Hindlimb muscle (tissue), 1 donor: Measurements from ENCODE around the gene CD53. TPM values are rescaled to one million over a fixed set of nuclear protein-coding genes. Genes with fewer than 3 reads are reported as not detected.

ENCODE experiments used
- DNase-seq: peaks from one replicate; pipeline ENCODE4 v3.0.0-alpha.2; 2013
- polyA plus RNA-seq: library from polyadenylated mRNA; unstranded; fragments of 120-200 nt; gene quantifications from one replicate; pipeline ENCODE4 v1.2.1, GENCODE V29; 2013; ENCODE audit not compliant: insufficient read length

Gene CD53
- polyA plus RNA-seq, 1 donor: 12.5 TPM

DNA sequence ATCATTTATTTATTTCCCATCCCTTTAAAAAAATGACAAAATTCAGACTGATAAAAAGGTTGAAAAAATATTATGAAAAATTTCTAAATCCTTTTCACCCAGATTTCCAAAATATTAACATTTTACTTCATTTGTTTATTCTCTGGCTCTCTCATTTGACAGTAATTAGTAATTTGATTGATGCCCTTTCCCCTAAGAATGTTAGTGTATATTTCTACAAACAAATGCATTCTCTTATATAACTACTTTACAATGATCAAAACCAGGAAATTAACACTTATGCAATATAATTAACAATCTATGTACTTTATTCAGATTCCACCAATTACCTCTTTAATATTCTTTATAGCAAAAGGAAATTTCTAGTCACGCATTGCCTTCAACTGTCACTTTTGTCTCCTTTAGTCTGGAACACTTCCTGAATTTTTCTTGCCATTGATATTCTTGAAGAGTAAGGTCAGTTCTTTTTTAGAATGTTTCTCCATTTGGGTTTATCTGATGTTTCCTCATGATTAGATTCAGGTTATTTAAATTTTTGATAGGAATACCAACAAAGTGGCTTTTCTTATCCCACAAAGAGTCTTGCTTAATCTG lies 3.9 kb downstream of the CD53 start:
- DNase-seq: no peak

DNA sequence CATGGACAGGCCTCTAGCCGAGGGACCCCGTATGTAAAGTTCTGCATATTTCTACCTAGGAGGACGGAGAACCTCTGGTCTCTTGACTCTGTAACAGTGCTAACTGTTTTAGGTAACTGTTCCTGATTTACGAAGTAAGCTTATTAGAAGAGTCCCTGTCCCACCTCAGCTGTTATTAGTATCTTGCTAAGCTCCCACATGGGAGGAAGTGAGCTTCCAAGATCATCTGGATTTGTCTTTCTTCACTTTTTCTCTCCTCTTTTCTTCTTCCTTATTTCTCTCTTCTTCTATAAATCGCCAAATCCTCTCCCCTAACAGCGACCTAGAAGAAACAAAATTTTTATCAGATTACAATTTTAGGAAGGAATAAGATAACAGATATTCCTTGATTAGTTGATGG lies 4.4 kb downstream of the CD53 start:
- no peak for DNase-seq

DNA sequence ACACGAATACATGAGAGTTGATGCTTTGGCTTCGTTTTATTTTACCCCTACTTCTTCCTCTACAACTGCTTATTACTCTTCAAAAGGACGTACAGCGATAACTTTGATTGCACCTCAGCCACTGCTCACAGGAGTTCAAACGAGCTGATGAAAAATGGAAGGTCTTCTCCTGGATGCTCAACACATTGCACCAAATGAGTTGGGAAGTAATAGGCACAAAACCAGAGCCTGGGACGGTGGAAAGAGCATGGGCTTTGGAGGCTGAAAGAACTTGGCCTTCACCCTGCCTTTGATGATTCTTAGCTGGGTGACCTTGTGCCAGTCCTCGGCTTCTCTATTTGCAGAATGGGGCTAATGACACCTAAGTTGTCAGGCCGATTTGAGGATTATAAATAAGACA lies 4.8 kb downstream of the CD53 start:
- DNase-seq: no peak

DNA sequence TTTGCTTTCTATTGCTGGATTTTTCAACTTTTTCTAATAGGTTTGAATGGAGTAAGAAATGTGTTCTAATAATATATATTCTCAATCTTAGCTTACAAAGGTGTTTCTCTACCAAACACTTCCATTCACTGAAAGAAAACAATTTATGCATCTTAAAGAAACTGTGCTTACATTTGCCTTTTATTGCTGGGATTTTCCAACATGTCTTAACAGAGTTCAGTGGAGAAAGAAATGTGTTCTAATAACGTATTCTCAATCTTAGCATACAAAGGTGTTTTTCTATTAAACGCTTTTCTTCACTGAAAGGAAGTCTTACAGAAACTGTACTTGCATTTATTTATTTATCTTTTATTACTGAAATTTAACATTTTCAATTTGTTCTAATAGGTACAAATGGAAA lies 5.6 kb downstream of the CD53 start:
- DNase-seq: no peak

DNA sequence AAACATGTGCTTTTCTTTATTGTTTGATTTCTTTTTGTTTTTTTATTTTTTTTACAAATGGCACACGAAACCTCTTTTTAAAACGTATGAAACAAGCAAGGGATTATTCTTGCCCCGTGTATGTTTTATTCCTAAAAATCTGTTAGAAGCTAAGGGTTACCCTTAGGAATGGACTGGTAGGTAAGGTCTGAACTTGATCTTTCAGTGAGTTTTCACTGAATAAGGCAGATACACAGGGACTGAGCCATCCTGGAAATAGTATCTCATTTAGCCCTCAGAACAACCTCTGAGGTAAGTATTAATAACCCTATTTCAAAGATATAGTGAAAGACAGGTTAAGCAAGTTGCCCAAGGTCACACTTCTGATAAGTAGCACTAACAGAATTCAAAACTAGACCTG lies 6.0 kb downstream of the CD53 start:
- no peak for DNase-seq

DNA sequence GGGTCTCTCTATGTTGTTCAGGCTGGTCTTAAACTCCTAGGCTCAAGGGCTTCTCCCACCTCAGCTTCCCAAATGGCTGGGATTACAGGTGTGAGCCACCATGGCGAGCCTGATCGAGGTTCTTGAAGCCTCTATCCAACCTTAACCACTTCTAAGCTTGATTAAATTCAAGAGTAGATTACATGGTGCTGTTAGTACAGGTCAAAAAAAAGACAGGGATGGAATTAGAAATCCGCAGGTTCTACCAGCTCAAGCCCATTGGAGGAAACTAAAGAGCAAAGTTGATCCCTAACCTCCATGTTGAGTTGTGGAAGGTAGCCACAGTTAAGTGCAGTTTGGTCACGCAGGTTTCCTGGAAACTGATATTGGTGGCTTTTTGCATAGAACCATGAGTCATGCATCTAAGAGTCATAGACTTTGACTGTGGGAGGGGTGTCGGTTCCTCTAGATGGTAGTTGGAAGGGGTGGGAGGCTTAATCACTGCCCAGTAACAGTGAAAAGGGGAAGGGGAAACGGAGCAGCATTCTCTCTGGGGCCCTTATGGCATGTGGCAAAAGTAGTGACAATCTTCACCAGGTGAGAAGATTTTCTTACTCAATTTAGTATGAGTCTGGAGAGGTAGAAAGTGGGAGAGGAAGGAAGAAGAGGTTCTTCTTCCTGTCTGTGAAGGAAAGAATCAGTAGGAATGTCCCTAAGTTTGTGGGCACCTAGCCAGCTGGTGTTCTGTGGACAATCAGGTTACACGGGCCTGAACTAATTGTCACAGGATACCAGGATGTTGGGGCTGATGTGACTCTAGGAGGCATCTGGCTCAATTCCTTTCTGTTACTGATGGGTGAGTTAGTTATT lies 7.0 kb downstream of the CD53 start:
- DNase-seq: no peak

DNA sequence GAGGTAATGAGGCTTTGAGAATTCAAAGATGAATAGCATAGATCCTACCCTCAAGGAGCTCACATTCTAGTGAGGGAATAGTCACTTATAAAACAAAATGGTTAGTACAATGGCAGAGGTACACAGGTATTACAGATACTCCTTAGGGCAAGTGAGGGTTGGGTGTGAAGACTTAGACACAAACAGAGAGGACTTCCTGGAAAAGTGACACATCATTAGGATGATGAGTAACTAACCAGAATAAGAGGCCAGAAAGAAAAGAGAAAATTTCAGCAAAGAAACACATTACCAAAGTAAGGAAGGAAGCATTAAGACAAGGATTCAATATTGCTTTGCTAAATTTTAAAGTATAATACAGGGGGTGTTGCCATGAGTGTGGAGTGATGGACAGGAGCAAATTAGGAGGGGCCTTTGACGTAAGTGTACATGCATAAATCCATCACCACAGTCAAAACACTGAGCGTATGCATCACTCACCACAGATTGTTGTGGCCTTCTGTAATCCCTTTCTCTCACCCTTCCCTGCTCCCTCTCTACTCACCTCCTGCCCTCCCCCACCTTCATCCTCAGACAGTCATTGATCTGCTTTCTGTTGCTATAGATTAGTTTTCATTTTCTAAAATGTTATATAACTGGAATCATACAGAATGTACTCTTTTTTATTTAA lies 7.9 kb downstream of the CD53 start:
- no peak for DNase-seq

DNA sequence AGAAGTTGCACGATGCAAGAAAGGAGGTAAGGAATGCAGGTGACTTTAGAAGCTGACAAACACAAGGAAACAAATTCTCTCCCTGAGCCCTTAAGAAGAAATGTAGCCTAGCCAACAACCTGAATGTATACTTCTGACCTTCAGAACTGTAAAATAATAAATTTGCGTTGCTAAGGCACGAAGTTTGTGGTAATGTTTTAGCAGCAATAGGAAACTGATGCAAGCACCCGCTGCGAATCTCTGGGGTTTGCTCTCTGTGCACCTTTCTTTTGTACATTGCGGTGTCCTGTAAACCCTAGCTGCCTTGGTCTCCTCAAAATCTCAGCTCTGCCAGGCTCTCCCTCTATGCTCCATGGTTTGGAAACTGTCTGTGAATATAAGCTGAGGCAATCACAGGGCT lies 15.1 kb downstream of the CD53 start:
- DNase-seq: no peak

DNA sequence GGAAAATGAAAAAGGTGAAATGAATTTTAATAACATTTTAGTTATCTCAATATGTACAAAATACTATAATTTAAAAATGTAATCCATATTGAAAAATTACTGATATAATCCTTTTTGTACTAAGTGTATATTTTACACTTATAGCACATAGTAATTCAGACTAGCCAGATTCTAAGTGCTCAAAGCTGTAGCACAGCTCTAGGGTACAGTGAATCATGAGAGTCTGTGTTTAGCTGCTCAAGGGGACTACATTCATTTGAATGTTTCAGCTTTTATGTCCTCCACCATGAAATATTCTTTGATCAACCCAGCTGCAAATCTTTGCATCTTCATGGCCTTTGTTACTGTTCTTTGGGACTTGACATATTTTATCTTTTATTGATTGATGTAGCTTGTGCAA lies 15.7 kb downstream of the CD53 start:
- DNase-seq: no peak

DNA sequence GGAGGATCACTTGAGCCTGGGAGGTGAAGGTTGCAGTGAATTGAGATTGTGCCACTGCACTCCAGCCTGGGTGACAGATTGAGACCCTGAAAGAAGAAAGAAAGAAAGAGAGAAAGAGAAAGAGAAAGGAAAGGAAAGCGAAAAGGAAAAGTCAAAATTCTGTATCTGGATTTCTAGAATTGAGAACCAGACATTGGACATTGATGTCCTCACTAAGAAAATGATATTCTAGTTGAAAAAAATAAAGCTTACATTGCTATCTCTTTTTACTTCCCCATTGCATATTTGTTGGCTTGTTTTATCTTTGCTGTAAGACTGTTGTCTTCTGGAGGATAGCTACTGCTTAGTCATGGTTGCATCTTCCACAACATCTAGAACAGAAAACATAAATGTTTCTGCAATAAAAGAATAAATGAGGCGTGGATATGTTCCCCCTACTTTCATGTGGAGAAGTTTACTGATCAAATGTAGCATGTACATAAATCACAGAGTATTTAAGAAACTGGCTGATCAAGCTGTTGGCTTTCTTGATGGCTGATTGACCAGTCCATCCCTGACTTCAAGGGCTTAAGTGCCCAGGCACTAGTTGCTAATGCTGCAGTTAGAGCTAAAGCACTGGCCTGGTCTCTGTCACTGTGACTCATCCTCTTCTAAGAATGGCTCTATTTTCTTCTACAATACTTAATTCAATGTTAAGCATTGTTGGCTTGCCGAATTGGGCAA lies 17.7 kb downstream of the CD53 start:
- DNase-seq: no peak

DNA sequence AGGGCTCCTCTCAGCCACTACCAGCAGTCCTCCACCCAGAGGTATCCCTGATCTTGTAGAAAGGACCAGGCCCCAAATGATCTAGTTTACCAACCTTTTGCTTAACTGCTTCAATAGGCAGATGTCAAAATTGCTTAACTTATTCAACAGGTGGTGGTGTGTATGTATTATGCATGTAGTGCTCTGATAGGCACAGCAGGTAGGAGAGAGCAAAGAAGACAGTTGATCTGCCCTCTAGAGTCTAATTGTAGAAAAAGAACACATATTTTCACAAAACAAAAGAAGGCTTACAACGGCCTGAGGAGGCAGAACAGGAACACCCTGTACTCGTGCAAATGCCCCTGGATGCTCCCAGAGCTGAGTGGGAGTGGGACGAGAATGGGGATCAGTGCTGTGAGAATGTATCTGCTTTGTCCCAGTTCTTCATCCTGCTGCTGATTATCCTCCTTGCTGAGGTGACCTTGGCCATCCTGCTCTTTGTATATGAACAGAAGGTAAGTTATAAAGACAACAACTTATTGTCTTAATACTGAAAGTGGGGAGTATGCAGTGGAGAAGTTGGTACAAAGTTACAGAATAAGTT lies 21.1 kb downstream of the CD53 start:
- no peak for DNase-seq

DNA sequence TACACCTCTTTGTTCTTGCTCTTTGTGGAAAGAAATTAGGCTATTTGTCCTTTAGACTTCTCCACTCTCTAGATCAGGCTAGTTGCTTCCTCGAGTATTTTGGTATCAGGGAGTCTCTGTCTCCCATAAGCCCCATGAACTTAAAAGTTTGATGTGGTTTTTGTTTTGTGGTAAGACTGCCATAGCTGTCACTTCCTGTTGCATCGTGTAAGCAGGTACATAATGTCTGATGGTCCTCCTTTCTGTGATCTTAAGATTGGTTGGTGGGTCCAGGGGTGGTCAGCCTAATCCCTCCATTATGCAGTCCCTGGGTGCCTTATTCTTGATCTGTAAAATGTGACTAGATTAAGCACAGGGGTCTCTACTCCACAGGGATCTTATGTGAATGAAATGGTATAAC lies 23.1 kb downstream of the CD53 start:
- DNase-seq: no peak

DNA sequence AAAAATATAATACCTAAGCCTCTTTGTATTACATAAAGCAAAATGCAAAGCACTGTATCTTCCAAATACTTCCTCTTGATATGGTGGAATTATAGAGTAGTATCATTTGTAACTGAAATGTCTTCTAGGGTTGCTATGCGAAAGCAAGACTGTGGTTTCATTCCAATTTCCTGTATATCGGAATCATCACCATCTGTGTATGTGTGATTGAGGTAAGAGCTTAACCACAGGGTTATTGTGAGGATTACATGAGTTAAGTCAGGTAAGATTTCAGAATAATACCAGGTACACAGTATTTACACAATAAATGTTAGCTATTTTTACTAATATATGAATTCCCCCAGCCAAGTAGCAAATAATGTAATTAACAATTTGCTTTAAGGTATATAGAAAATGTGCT lies 24.7 kb downstream of the CD53 start:
- no peak for DNase-seq

DNA sequence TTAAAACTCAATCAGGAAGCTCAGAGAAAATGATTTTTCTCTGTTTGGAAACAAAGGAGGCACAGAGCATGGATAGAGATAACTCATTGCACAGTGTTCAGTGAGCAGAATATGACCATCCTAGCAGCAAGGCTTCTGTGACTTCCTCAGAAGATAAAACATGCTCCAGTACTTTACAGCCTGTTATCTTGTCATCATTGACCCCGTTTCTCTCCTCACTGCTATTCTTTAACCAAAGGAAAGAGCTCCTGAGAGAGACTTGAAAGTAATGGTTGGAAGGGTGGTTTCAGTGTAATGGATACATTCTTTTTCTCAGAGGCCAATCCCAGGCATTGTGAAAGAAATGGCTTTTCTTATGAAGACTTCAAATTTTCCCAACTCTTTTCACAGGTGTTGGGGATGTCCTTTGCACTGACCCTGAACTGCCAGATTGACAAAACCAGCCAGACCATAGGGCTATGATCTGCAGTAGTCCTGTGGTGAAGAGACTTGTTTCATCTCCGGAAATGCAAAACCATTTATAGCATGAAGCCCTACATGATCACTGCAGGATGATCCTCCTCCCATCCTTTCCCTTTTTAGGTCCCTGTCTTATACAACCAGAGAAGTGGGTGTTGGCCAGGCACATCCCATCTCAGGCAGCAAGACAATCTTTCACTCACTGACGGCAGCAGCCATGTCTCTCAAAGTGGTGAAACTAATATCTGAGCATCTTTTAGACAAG lies 25.9 kb downstream of the CD53 start:
- no peak for DNase-seq

DNA sequence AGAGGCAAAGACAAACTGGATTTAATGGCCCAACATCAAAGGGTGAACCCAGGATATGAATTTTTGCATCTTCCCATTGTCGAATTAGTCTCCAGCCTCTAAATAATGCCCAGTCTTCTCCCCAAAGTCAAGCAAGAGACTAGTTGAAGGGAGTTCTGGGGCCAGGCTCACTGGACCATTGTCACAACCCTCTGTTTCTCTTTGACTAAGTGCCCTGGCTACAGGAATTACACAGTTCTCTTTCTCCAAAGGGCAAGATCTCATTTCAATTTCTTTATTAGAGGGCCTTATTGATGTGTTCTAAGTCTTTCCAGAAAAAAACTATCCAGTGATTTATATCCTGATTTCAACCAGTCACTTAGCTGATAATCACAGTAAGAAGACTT lies 26.5 kb downstream of the CD53 start:
- no peak for DNase-seq

DNA sequence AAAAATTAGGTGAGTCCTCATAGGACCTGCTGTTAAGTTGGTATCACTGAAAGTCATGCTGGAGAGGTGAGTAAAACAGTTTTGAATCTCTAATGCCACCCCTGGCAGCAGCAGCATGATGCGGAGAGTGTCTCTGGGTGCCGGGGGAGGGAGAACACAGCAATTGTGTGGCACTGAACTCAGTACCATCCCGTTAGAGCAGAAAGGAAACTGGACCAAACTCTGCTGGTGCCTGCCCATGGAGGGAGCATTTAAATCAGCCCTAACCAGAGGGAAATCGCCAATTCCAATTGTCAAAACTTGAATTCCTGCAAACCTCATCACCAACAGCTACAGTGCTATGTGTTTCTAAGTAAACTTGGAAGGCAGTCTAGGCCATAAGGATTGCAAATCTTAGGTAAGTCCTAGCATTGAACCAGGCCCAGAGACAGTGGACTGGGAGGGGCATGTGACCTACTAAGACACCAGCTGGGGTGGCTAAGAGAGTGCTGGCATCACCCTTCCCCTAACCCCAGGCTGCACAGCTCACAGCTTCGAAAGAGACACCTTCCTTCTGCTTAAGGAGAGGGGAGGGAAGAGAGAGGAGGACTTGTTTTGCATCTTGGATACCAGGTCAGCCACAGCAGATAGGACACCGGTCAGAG lies 30.0 kb downstream of the CD53 start:
- no peak for DNase-seq

DNA sequence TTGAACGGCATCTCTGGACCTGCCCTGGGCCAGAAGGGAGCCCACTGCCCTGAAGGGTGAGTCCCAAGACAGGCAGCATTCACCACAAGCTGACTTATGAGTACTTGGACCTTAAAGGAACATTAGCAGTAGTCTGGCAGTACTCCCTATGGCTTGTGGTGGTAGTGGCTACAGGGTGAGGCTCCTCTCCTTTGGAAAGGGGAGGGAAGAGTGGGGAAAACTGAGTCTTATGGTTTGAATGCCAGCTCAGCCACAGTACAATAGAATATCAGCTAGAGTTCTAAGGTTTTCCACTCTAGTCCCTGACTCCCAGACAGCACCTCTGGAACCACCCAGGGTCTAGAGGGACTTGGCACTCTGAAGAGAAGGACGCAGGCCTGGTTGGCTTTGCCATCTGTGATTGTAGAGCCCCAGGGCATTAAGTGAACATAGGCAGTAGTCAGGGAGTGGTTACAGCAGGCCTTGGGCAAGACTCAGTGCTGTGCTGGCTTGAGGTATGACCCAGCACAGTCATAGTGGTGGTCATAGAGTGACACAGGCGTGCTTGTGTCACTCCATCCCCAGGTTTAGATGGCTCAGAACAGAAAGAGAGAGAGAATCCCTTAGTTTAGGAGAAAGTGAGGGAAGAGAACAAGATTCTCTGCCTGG lies 31.0 kb downstream of the CD53 start:
- no peak for DNase-seq

DNA sequence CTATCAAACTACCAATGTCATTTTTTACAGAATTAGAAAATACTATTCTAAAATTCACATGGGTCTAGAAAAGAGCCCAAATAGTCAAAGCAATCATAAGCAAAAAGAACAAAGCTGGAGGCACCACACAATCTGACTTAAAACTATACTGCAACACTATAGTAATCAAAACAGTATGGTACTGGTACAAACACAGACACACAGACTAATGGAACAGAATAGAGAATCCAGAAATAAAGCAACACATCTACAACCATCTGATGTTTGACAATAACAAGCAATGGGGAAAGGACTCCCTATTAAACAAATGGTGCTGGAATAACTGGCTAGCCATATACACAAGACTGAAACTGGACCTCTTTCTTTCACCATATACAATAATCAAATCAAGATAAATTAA lies 39.8 kb downstream of the CD53 start:
- DNase-seq: no peak

DNA sequence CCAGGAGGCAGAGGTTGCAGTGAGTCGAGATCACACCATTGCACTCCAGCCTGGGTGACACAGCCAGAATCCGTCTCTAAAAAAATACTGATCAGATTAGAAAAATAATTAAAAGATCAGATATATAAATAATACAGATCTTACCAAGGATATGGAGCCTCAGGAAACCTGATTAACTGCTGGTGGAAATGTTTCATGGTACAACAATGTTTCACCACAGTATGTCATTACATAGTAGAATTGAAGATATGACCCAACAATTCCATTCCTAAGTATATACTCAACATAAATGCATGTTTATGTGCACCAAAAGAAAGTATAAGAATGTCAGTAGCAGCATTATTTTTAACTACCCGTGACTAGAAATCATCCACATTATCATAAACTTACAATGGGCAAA lies 41.7 kb downstream of the CD53 start:
- no peak for DNase-seq

DNA sequence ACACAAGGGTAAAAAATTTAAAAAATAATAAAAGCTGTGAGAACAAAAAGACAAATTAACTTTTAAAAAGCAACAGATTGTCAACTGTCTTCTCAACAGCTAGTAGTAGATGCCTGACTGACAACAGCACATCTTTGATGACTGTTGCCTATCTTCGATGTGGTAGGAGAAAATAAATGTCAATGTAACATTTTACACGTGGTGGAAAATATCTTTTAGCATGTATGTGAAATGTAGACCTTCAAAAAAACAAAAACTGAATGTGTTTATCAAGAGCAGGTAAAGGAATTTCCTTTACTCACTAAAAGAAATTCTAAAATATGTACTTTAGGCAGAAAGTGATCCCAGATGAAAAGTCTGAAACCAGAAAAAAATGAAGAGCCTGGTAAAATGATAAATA lies 42.9 kb downstream of the CD53 start:
- DNase-seq: no peak

DNA sequence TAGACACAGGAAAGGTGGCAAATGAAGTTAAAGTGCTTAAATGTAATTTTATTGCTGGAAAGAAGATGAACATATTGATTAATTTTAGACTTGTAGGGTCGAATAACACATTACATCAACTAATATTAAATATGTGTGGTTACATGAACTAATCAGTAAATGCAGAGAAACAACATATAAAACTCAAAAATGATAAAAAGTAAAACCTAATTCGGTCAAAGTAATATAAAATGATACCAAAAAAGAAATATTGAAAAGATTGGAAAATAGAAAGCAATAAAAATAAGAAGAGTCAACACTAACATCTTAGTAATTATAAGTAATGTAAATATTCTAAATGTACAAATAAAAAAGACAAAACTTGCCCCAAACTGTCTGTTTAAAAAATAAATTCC lies 43.3 kb downstream of the CD53 start:
- DNase-seq: no peak
